OCI-LY3 (cell line): ENCODE results near the gene RPL13A.

Source experiments
- CTCF ChIP-seq: fragments of 200-600, 300-600 bp; sonication (generic); IDR thresholded peaks from 2 replicates; pipeline ENCODE4 v1.5.1; 2014; ENCODE audit warnings: antibody characterized with exemption, low read length, low read depth
- EZH2phosphoT487 ChIP-seq: fragments of 200-600 bp; shearing (Covaris generic); IDR thresholded peaks from 2 replicates; pipeline ENCODE4 v1.6.1; 2018; ENCODE audit warnings: antibody characterized with exemption, mixed run types, low read depth

- no peak for TF ChIP-seq EZH2phosphoT487
- TF ChIP-seq CTCF, result no peak
Observed at GRCh38 chr19:49513746-49514118, 26.3 kb downstream of the RPL13A start.
